B cell (primary cell): ENCODE measurements around the gene MLNR.

ENCODE experiments used
- EZH2 ChIP-seq: IDR thresholded peaks from 2 replicates; pipeline ENCODE4 v1.6.1; 2012; ENCODE audit warnings: borderline replicate concordance, low read depth, mild to moderate bottlenecking, moderate library complexity, low read length; ENCODE audit not compliant: insufficient read depth, poor library complexity, severe bottlenecking
- TF ChIP-seq, protein P1 (sequence below): fragments of 200-600 bp; IDR thresholded peaks from one replicate; pipeline ENCODE4 v1.8.0; 2022; ENCODE audit warnings: antibody characterized with exemption, mild to moderate bottlenecking

DNA sequence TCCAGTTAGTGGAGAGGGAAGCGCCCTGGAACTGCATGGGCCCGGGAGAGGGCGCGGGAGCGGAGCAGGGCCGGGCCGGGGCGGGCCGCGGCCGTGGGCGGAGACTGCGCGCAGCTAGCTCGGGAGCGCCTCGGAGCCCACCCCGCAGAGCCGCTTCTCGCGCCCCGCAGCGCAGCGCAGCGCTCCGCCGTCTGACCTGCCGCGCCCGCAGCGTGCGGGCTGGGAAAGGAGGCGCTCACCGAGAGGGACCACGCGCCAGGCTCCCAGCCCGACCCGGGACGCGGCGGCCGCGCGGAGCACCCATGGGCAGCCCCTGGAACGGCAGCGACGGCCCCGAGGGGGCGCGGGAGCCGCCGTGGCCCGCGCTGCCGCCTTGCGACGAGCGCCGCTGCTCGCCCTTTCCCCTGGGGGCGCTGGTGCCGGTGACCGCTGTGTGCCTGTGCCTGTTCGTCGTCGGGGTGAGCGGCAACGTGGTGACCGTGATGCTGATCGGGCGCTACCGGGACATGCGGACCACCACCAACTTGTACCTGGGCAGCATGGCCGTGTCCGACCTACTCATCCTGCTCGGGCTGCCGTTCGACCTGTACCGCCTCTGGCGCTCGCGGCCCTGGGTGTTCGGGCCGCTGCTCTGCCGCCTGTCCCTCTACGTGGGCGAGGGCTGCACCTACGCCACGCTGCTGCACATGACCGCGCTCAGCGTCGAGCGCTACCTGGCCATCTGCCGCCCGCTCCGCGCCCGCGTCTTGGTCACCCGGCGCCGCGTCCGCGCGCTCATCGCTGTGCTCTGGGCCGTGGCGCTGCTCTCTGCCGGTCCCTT, at the start of gene MLNR:
- TF ChIP-seq, protein P1, sequence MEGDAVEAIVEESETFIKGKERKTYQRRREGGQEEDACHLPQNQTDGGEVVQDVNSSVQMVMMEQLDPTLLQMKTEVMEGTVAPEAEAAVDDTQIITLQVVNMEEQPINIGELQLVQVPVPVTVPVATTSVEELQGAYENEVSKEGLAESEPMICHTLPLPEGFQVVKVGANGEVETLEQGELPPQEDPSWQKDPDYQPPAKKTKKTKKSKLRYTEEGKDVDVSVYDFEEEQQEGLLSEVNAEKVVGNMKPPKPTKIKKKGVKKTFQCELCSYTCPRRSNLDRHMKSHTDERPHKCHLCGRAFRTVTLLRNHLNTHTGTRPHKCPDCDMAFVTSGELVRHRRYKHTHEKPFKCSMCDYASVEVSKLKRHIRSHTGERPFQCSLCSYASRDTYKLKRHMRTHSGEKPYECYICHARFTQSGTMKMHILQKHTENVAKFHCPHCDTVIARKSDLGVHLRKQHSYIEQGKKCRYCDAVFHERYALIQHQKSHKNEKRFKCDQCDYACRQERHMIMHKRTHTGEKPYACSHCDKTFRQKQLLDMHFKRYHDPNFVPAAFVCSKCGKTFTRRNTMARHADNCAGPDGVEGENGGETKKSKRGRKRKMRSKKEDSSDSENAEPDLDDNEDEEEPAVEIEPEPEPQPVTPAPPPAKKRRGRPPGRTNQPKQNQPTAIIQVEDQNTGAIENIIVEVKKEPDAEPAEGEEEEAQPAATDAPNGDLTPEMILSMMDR: peak; percentile 41
- TF ChIP-seq EZH2: peak; percentile 84
